Right lobe of liver (tissue), 4 donors: ENCODE data around the gene ST7L.

Experiments used
- CTCF ChIP-seq, 4 donors: fragments of 200-600 bp in 3 of 4; fragments of 450-650 bp in 1 of 4; IDR thresholded peaks; one replicate each; pipeline versions ENCODE4 v1.5.1 to v1.8.0; 2016 to 2022; ENCODE audit warnings: antibody characterized with exemption in 4 of 4, mild to moderate bottlenecking in 2 of 4
- POLR2A ChIP-seq: fragments of 450-650 bp; IDR thresholded peaks from one replicate; pipeline ENCODE4 v1.6.1; 2017; ENCODE audit warnings: antibody characterized with exemption, mild to moderate bottlenecking
- donor health status: DM: no; HTN: no; CAD: no.
- donor health status: DM: no; HTN: no; CAD: no.
- donor health status: DM: no; HTN: yes; CAD: no.

- TF ChIP-seq CTCF (IDR thresholded peaks at IDR 0.05) (no peak), POLR2A (no peak)
These were observed 14.7 kb upstream of the ST7L start for GRCh38 chr1:112633628-112634027.
